Measurements from ENCODE around the gene ELP5. TPM values are rescaled to one million over a fixed set of nuclear protein-coding genes. Genes with fewer than 3 reads are reported as not detected.

Gene ELP5
- total RNA-seq, result 30.2 and 37.6 TPM in 2 replicates
- long read RNA-seq, transcript ELP5-204 (8 exons, 1,423 nt), result major isoform, 31 of 81 reads
- long read RNA-seq, transcript ELP5-214 (6 exons, 2,209 nt), result minor isoform, 29 of 81 reads
- long read RNA-seq, partial matches to known transcripts, result 8 of 81 reads
- long read RNA-seq, other reads (novel, unspliced or antisense), result 9 of 81 reads

GRCh38 chr17:7252176-7253043 is at the start of gene ELP5:
Gene ELP5 (plus strand): TSS chr17:7252215. CDS start chr17:7252551, 336 bp downstream.
- Mint-ChIP-seq H3K27ac (ENCODE audit: unreplicated experiment) (peak within 1 kb of the TSS; percentile 100), H3K27me3 (ENCODE audit: unreplicated experiment) (no peaks in the 10 kb centered on the region), H3K9me3 (ENCODE audit: unreplicated experiment) (no peaks in the 10 kb centered on the region), H3K36me3 (ENCODE audit: unreplicated experiment) (peaks cover 17% of the 10 kb centered on the region), H3K4me1 (ENCODE audit: unreplicated experiment) (peaks cover 34% of the 10 kb centered on the region), H3K4me3 (ENCODE audit: unreplicated experiment) (peak within 1 kb of the TSS; percentile 97)
- DNase-seq (ENCODE audit: extremely low spot score, unreplicated experiment), result peak; percentile 97
- TF ChIP-seq CTCF (IDR thresholded peaks at IDR 0.05), result no peak

- H3K36me3 Mint-ChIP-seq (ENCODE audit: unreplicated experiment), result peaks cover 13% of the 10 kb centered on the region
- H3K27me3 Mint-ChIP-seq (ENCODE audit: unreplicated experiment), result no peaks in the 10 kb centered on the region
- no peak overlapping the region for H3K27ac Mint-ChIP-seq (ENCODE audit: unreplicated experiment)
- no peak for DNase-seq (ENCODE audit: extremely low spot score, unreplicated experiment)
- no peak overlapping the region for H3K4me3 Mint-ChIP-seq (ENCODE audit: unreplicated experiment)
- TF ChIP-seq CTCF (IDR thresholded peaks at IDR 0.05), result no peak
- peaks cover 16% of the 10 kb centered on the region for H3K4me1 Mint-ChIP-seq (ENCODE audit: unreplicated experiment)
- no peaks in the 10 kb centered on the region for H3K9me3 Mint-ChIP-seq (ENCODE audit: unreplicated experiment)
These were observed 48.6 kb upstream of the ELP5 start for GRCh38 chr17:7203391-7203790.

GRCh38 chr17:7204336-7204735 is 47.7 kb upstream of the ELP5 start:
- Mint-ChIP-seq H3K27ac (ENCODE audit: unreplicated experiment) (peak overlapping the region; percentile 89), H3K36me3 (ENCODE audit: unreplicated experiment) (peaks cover 13% of the 10 kb centered on the region), H3K4me3 (ENCODE audit: unreplicated experiment) (peak overlapping the region; percentile 70), H3K4me1 (ENCODE audit: unreplicated experiment) (peaks cover 16% of the 10 kb centered on the region), H3K9me3 (ENCODE audit: unreplicated experiment) (no peaks in the 10 kb centered on the region), H3K27me3 (ENCODE audit: unreplicated experiment) (no peaks in the 10 kb centered on the region)
- no peak for TF ChIP-seq CTCF (IDR thresholded peaks at IDR 0.05)
- DNase-seq (ENCODE audit: extremely low spot score, unreplicated experiment), result no peak

GRCh38 chr17:7204828-7205461 is 47.1 kb upstream of the ELP5 start:
- Mint-ChIP-seq H3K9me3 (ENCODE audit: unreplicated experiment) (no peaks in the 10 kb centered on the region), H3K36me3 (ENCODE audit: unreplicated experiment) (peaks cover 13% of the 10 kb centered on the region), H3K4me3 (ENCODE audit: unreplicated experiment) (peak overlapping the region; percentile 70), H3K27ac (ENCODE audit: unreplicated experiment) (peak overlapping the region; percentile 89), H3K4me1 (ENCODE audit: unreplicated experiment) (peaks cover 16% of the 10 kb centered on the region), H3K27me3 (ENCODE audit: unreplicated experiment) (no peaks in the 10 kb centered on the region)
- no peak for TF ChIP-seq CTCF (IDR thresholded peaks at IDR 0.05)
- peak; percentile 90 for DNase-seq (ENCODE audit: extremely low spot score, unreplicated experiment)

GRCh38 chr17:7205561-7205960 is 46.5 kb upstream of the ELP5 start:
- Mint-ChIP-seq H3K4me3 (ENCODE audit: unreplicated experiment) (peak overlapping the region; percentile 70), H3K27me3 (ENCODE audit: unreplicated experiment) (no peaks in the 10 kb centered on the region), H3K27ac (ENCODE audit: unreplicated experiment) (peak overlapping the region; percentile 89), H3K9me3 (ENCODE audit: unreplicated experiment) (no peaks in the 10 kb centered on the region), H3K36me3 (ENCODE audit: unreplicated experiment) (peaks cover 15% of the 10 kb centered on the region), H3K4me1 (ENCODE audit: unreplicated experiment) (peaks cover 16% of the 10 kb centered on the region)
- no peak for DNase-seq (ENCODE audit: extremely low spot score, unreplicated experiment)
- TF ChIP-seq CTCF (IDR thresholded peaks at IDR 0.05), result no peak
